Measurements from ENCODE around the gene ATP5PB.

- no peak for TF ChIP-seq EZH2 (IDR thresholded peaks at IDR 0.05; ENCODE audit: borderline replicate concordance, low read depth, low read length, severe bottlenecking)
- no peak for TF ChIP-seq CTCF (IDR thresholded peaks at IDR 0.05; ENCODE audit: borderline replicate concordance, extremely low read depth, low read length, poor library complexity, severe bottlenecking)
These were observed 22.3 kb downstream of the ATP5PB start for GRCh38 chr1:111471538-111471937.
